ENCODE data around the gene WBP1L. TPM values are rescaled to one million over a fixed set of nuclear protein-coding genes. Genes with fewer than 3 reads are reported as not detected.

The WBP1L gene
- total RNA-seq, 1 experiment from 2014 or later, result 23.8 TPM

- H3K9ac ChIP-seq (ENCODE audit: low read length), result no peak overlapping the region
- no peak overlapping the region for H2AFZ ChIP-seq (ENCODE audit: low read length)
- no peak overlapping the region for H3K27ac ChIP-seq (ENCODE audit: low read length)
- DNase-seq (no peak), ATAC-seq (no peak)
- H3F3A ChIP-seq (ENCODE audit: low read length, unreplicated experiment), result no peaks in the 10 kb centered on the region
- H3K27me3 ChIP-seq (ENCODE audit: low read length), result no peaks in the 10 kb centered on the region
- H3K4me3 ChIP-seq (ENCODE audit: low read length), result no peak overlapping the region
- POLR2A ChIA-PET (ENCODE audit: unreplicated experiment), result interaction anchor here (0.6 kb wide), 1 partner anchor 38 kb away, joined by 4 read pairs; the partner anchor contains the start of gene SFXN2
- peaks cover 18% of the 10 kb centered on the region for H3K79me2 ChIP-seq (ENCODE audit: low read length)
- CTCF ChIA-PET, result no interaction called here
- TF ChIP-seq, protein P1, sequence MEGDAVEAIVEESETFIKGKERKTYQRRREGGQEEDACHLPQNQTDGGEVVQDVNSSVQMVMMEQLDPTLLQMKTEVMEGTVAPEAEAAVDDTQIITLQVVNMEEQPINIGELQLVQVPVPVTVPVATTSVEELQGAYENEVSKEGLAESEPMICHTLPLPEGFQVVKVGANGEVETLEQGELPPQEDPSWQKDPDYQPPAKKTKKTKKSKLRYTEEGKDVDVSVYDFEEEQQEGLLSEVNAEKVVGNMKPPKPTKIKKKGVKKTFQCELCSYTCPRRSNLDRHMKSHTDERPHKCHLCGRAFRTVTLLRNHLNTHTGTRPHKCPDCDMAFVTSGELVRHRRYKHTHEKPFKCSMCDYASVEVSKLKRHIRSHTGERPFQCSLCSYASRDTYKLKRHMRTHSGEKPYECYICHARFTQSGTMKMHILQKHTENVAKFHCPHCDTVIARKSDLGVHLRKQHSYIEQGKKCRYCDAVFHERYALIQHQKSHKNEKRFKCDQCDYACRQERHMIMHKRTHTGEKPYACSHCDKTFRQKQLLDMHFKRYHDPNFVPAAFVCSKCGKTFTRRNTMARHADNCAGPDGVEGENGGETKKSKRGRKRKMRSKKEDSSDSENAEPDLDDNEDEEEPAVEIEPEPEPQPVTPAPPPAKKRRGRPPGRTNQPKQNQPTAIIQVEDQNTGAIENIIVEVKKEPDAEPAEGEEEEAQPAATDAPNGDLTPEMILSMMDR (conservative IDR thresholded peaks at IDR 0.05; ENCODE audit: low read depth, low read length), result no peak
- TF ChIP-seq EZH2 (IDR thresholded peaks at IDR 0.05; ENCODE audit: low read length, unreplicated experiment) (no peak), EZH2phosphoT487 (IDR thresholded peaks at IDR 0.05; ENCODE audit: borderline replicate concordance, low read length) (no peak)
- no TSS peak for BruUV-seq (replicated peaks)
- H3K9me3 ChIP-seq (ENCODE audit: low read length), result no peaks in the 10 kb centered on the region
- no peaks in the 10 kb centered on the region for H3K9me2 ChIP-seq (replicated peaks; ENCODE audit: low read length)
- H3K4me1 ChIP-seq (ENCODE audit: insufficient read depth, low read length), result no peaks in the 10 kb centered on the region; the same call in 1 of the 2 replicates
- H3K36me3 ChIP-seq (ENCODE audit: low read depth, low read length), result no peaks in the 10 kb centered on the region
- H4K20me1 ChIP-seq (ENCODE audit: low read length), result no peaks in the 10 kb centered on the region
- intact Hi-C loops (cut with micrococcal nuclease), result no loop called here
- no peak overlapping the region for H3K4me2 ChIP-seq (ENCODE audit: low read length)
These were observed 8.7 kb downstream of the WBP1L start for GRCh38 chr10:102752266-102752930.

GRCh38 chr10:102752934-102753664 is 9.4 kb downstream of the WBP1L start:
- intact Hi-C loops (cut with micrococcal nuclease), result loop anchor here (1.0 kb wide), 1 partner anchor 16 kb away; no protein-coding TSS in a partner anchor
- Histone ChIP-seq H3K9me2 (replicated peaks; ENCODE audit: low read length) (no peaks in the 10 kb centered on the region), H4K20me1 (ENCODE audit: low read length) (no peaks in the 10 kb centered on the region), H3K4me3 (ENCODE audit: low read length) (no peak overlapping the region), H3F3A (ENCODE audit: low read length, unreplicated experiment) (no peaks in the 10 kb centered on the region), H3K9me3 (ENCODE audit: low read length) (no peaks in the 10 kb centered on the region), H3K4me2 (ENCODE audit: low read length) (no peak overlapping the region), H3K27me3 (ENCODE audit: low read length) (no peaks in the 10 kb centered on the region), H3K9ac (ENCODE audit: low read length) (no peak overlapping the region), H3K79me2 (ENCODE audit: low read length) (peaks cover 18% of the 10 kb centered on the region), H3K4me1 (ENCODE audit: insufficient read depth, low read length) (no peaks in the 10 kb centered on the region; the same call in 1 of the 2 replicates), H3K27ac (ENCODE audit: low read length) (peak overlapping the region; percentile 12; the same call in 1 of the 2 replicates), H2AFZ (ENCODE audit: low read length) (no peak overlapping the region), H3K36me3 (ENCODE audit: low read depth, low read length) (no peaks in the 10 kb centered on the region)
- TF ChIP-seq, protein P1 (conservative IDR thresholded peaks at IDR 0.05; ENCODE audit: low read depth, low read length), result peak; percentile 66
- TF ChIP-seq EZH2 (IDR thresholded peaks at IDR 0.05; ENCODE audit: low read length, unreplicated experiment), result no peak
- CTCF ChIA-PET, result no interaction called here
- ATAC-seq (peak; percentile 80), DNase-seq (peak; percentile 37)
- no TSS peak for BruUV-seq (replicated peaks)
- POLR2A ChIA-PET (ENCODE audit: unreplicated experiment), result interaction anchor here (0.6 kb wide), 1 partner anchor 38 kb away, joined by 4 read pairs; the partner anchor contains the start of gene SFXN2

Measured in PC-3 (cell line).